NB4 (cell line): ENCODE results near the gene NEU4.

ENCODE experiments used
- DNase-seq: peaks from one replicate; pipeline ENCODE4 v3.0.0; 2010; ENCODE audit warnings: low read depth
- H3K4me3 ChIP-seq: one replicate; pipeline ENCODE4 v1.5.1; 2011; ENCODE audit warnings: mild to moderate bottlenecking, low read depth, low read length, moderate library complexity
- CTCF ChIP-seq: IDR thresholded peaks from one replicate; pipeline ENCODE4 v1.5.1; 2012; ENCODE audit warnings: low read depth, low read length
- MAX ChIP-seq: IDR thresholded peaks from 2 replicates; pipeline ENCODE4 v1.6.1; 2011; ENCODE audit warnings: low read depth, low read length
- MYC ChIP-seq: IDR thresholded peaks from 2 replicates; pipeline ENCODE4 v1.6.1; 2011; ENCODE audit warnings: low read depth, low read length
- POLR2A ChIP-seq: IDR thresholded peaks from 2 replicates; pipeline ENCODE4 v1.6.1; 2011; ENCODE audit warnings: mild to moderate bottlenecking; ENCODE audit not compliant: insufficient read length; ENCODE audit errors: extremely low read depth

NEU4 gene

GRCh38 chr2:241794250-241794823 is 14.7 kb upstream of the NEU4 start:
- DNase-seq = no peak
- no peak overlapping the region for H3K4me3 ChIP-seq
- TF ChIP-seq CTCF = no peak
- TF ChIP-seq MYC = no peak
- TF ChIP-seq POLR2A = no peak
- no peak for TF ChIP-seq MAX

- peak; percentile 1 for DNase-seq
- TF ChIP-seq CTCF = no peak
- TF ChIP-seq MAX = no peak
- no peak for TF ChIP-seq MYC
- no peak for TF ChIP-seq POLR2A
- no peak overlapping the region for H3K4me3 ChIP-seq
Observed at GRCh38 chr2:241795021-241795999, 13.7 kb upstream of the NEU4 start.

GRCh38 chr2:241796209-241796608 is 12.8 kb upstream of the NEU4 start:
- peak; percentile 0 for DNase-seq
- no peak for TF ChIP-seq MYC
- TF ChIP-seq MAX = no peak
- no peak for TF ChIP-seq POLR2A
- no peak for TF ChIP-seq CTCF
- H3K4me3 ChIP-seq = no peak overlapping the region

- TF ChIP-seq MYC (no peak), POLR2A (no peak), MAX (no peak), CTCF (no peak)
- DNase-seq = no peak
- H3K4me3 ChIP-seq = no peak overlapping the region
Observed at GRCh38 chr2:241796610-241797138, 12.3 kb upstream of the NEU4 start.

GRCh38 chr2:241797441-241798080 is 11.4 kb upstream of the NEU4 start:
- TF ChIP-seq POLR2A = no peak
- TF ChIP-seq CTCF = no peak
- TF ChIP-seq MYC = no peak
- no peak for TF ChIP-seq MAX
- H3K4me3 ChIP-seq = no peak overlapping the region
- DNase-seq = no peak
